Activated CD4-positive, alpha-beta T cell treated with anti-CD3 and anti-CD28 coated beads, Interleukin-2, amount 10 ng/mL, durations not matched to agents 24 days and 14 days (primary cell): ENCODE measurements around the gene SLCO3A1. TPM values are rescaled to one million over a fixed set of nuclear protein-coding genes. Genes with fewer than 3 reads are reported as not detected.

ENCODE experiments used
- DNase-seq: peaks from one replicate; pipeline ENCODE4 v3.0.0; 2022
- H3K27ac Mint-ChIP-seq: one replicate; pipeline ENCODE4 v1.8.0; 2022; ENCODE audit warnings: mild to moderate bottlenecking, mixed read lengths
- H3K27me3 Mint-ChIP-seq: one replicate; pipeline ENCODE4 v1.8.0; 2022; ENCODE audit warnings: mixed read lengths
- H3K36me3 Mint-ChIP-seq: one replicate; pipeline ENCODE4 v1.8.0; 2022; ENCODE audit warnings: low read depth, mild to moderate bottlenecking, mixed read lengths
- H3K4me1 Mint-ChIP-seq: one replicate; pipeline ENCODE4 v1.8.0; 2021; ENCODE audit warnings: mixed read lengths
- H3K4me3 Mint-ChIP-seq: one replicate; pipeline ENCODE4 v1.8.0; 2022; ENCODE audit warnings: mild to moderate bottlenecking, moderate library complexity, mixed read lengths
- H3K9me3 Mint-ChIP-seq: one replicate; pipeline ENCODE4 v1.8.0; 2021; ENCODE audit warnings: mixed read lengths
- intact Hi-C: fragments of 100-400 bp; cut with micrococcal nuclease; formaldehyde crosslinking; loops from one replicate; pipeline ENCODE4 v1.15.1; 2023
- total RNA-seq: library from RNA; stranded (reverse); gene quantifications from 2 replicates; pipeline ENCODE4 v1.2.3, GENCODE V29; 2022

SLCO3A1 gene
- total RNA-seq, 1 donor from 2014 or later: 16.3 TPM

GRCh38 chr15:92076541-92076940 is 223.0 kb downstream of the SLCO3A1 start:
- Mint-ChIP-seq H3K27ac (no peak overlapping the region), H3K4me1 (peaks cover 18% of the 10 kb centered on the region), H3K27me3 (no peaks in the 10 kb centered on the region), H3K36me3 (no peaks in the 10 kb centered on the region), H3K9me3 (no peaks in the 10 kb centered on the region), H3K4me3 (no peak overlapping the region)
- DNase-seq: no peak
- intact Hi-C loops: loop anchor here (2.0 kb wide), 1 partner anchor 774 kb away; no protein-coding TSS in a partner anchor

GRCh38 chr15:92077353-92078085 is 224.0 kb downstream of the SLCO3A1 start:
- Mint-ChIP-seq H3K27ac (no peak overlapping the region), H3K27me3 (no peaks in the 10 kb centered on the region), H3K4me1 (peaks cover 18% of the 10 kb centered on the region), H3K4me3 (no peak overlapping the region), H3K36me3 (no peaks in the 10 kb centered on the region), H3K9me3 (no peaks in the 10 kb centered on the region)
- DNase-seq: peak; percentile 89
- intact Hi-C loops: loop anchor here (1.0 to 2.0 kb wide), 3 partner anchors 191 to 775 kb away; no protein-coding TSS in a partner anchor

GRCh38 chr15:92078270-92078669 is 224.8 kb downstream of the SLCO3A1 start:
- Mint-ChIP-seq H3K4me3 (no peak overlapping the region), H3K9me3 (no peaks in the 10 kb centered on the region), H3K4me1 (peaks cover 18% of the 10 kb centered on the region), H3K27ac (no peak overlapping the region), H3K36me3 (no peaks in the 10 kb centered on the region), H3K27me3 (no peaks in the 10 kb centered on the region)
- intact Hi-C loops: no loop called here
- no peak for DNase-seq

GRCh38 chr15:92079047-92079446 is 225.5 kb downstream of the SLCO3A1 start:
- no peaks in the 10 kb centered on the region for H3K27me3 Mint-ChIP-seq
- H3K9me3 Mint-ChIP-seq: no peaks in the 10 kb centered on the region
- intact Hi-C loops: no loop called here
- H3K27ac Mint-ChIP-seq: no peak overlapping the region
- H3K4me1 Mint-ChIP-seq: peaks cover 18% of the 10 kb centered on the region
- H3K4me3 Mint-ChIP-seq: no peak overlapping the region
- peak; percentile 68 for DNase-seq
- no peaks in the 10 kb centered on the region for H3K36me3 Mint-ChIP-seq

GRCh38 chr15:92079647-92080255 is 226.2 kb downstream of the SLCO3A1 start:
- no peak overlapping the region for H3K4me3 Mint-ChIP-seq
- H3K27me3 Mint-ChIP-seq: no peaks in the 10 kb centered on the region
- no peaks in the 10 kb centered on the region for H3K36me3 Mint-ChIP-seq
- peaks cover 12% of the 10 kb centered on the region for H3K4me1 Mint-ChIP-seq
- no peaks in the 10 kb centered on the region for H3K9me3 Mint-ChIP-seq
- intact Hi-C loops: no loop called here
- H3K27ac Mint-ChIP-seq: no peak overlapping the region
- no peak for DNase-seq

GRCh38 chr15:92082006-92082843 is 228.7 kb downstream of the SLCO3A1 start:
- Mint-ChIP-seq H3K27me3 (no peaks in the 10 kb centered on the region), H3K27ac (no peak overlapping the region), H3K36me3 (no peaks in the 10 kb centered on the region), H3K4me3 (no peak overlapping the region), H3K9me3 (no peaks in the 10 kb centered on the region), H3K4me1 (peaks cover under 1% of the 10 kb centered on the region)
- intact Hi-C loops: loop anchor here (2.0 kb wide), 1 partner anchor 229 kb away; the partner anchor contains the start of gene SLCO3A1
- peak; percentile 84 for DNase-seq

- Mint-ChIP-seq H3K4me3 (no peak overlapping the region), H3K36me3 (no peaks in the 10 kb centered on the region), H3K4me1 (no peaks in the 10 kb centered on the region), H3K9me3 (no peaks in the 10 kb centered on the region), H3K27me3 (no peaks in the 10 kb centered on the region), H3K27ac (no peak overlapping the region)
- intact Hi-C loops: loop anchor here (2.0 kb wide), 1 partner anchor 230 kb away; the partner anchor contains the start of gene SLCO3A1
- no peak for DNase-seq
Measured at GRCh38 chr15:92083190-92083589, 229.7 kb downstream of the SLCO3A1 start.

GRCh38 chr15:92087211-92087610 is 233.7 kb downstream of the SLCO3A1 start:
- Mint-ChIP-seq H3K4me1 (no peaks in the 10 kb centered on the region), H3K27ac (no peak overlapping the region), H3K4me3 (no peak overlapping the region), H3K9me3 (no peaks in the 10 kb centered on the region), H3K36me3 (no peaks in the 10 kb centered on the region), H3K27me3 (no peaks in the 10 kb centered on the region)
- no peak for DNase-seq
- intact Hi-C loops: no loop called here

- intact Hi-C loops: no loop called here
- H3K27ac Mint-ChIP-seq: no peak overlapping the region
- peaks cover 21% of the 10 kb centered on the region for H3K4me1 Mint-ChIP-seq
- H3K4me3 Mint-ChIP-seq: no peak overlapping the region
- peak; percentile 67 for DNase-seq
- no peaks in the 10 kb centered on the region for H3K9me3 Mint-ChIP-seq
- peaks cover 5% of the 10 kb centered on the region for H3K36me3 Mint-ChIP-seq
- H3K27me3 Mint-ChIP-seq: no peaks in the 10 kb centered on the region
Measured at GRCh38 chr15:92091155-92091734, 237.7 kb downstream of the SLCO3A1 start.

- H3K27ac Mint-ChIP-seq: no peak overlapping the region
- H3K9me3 Mint-ChIP-seq: no peaks in the 10 kb centered on the region
- no peaks in the 10 kb centered on the region for H3K27me3 Mint-ChIP-seq
- H3K36me3 Mint-ChIP-seq: peaks cover 11% of the 10 kb centered on the region
- intact Hi-C loops: no loop called here
- no peak overlapping the region for H3K4me3 Mint-ChIP-seq
- no peak for DNase-seq
- peaks cover 26% of the 10 kb centered on the region for H3K4me1 Mint-ChIP-seq
Measured at GRCh38 chr15:92092289-92093105, 239.0 kb downstream of the SLCO3A1 start.

GRCh38 chr15:92095693-92096092 is 242.2 kb downstream of the SLCO3A1 start:
- H3K27ac Mint-ChIP-seq: peak overlapping the region; percentile 5
- peaks cover 36% of the 10 kb centered on the region for H3K4me1 Mint-ChIP-seq
- H3K9me3 Mint-ChIP-seq: no peaks in the 10 kb centered on the region
- H3K27me3 Mint-ChIP-seq: no peaks in the 10 kb centered on the region
- peak; percentile 70 for DNase-seq
- H3K4me3 Mint-ChIP-seq: peak overlapping the region; percentile 35
- peaks cover 14% of the 10 kb centered on the region for H3K36me3 Mint-ChIP-seq
- intact Hi-C loops: loop anchor here (2.0 kb wide), 1 partner anchor 131 kb away; no protein-coding TSS in a partner anchor

- no peak overlapping the region for H3K27ac Mint-ChIP-seq
- DNase-seq: peak; percentile 85
- H3K36me3 Mint-ChIP-seq: peaks cover 18% of the 10 kb centered on the region
- H3K4me3 Mint-ChIP-seq: peak overlapping the region; percentile 38
- H3K9me3 Mint-ChIP-seq: no peaks in the 10 kb centered on the region
- H3K4me1 Mint-ChIP-seq: peaks cover 45% of the 10 kb centered on the region
- H3K27me3 Mint-ChIP-seq: no peaks in the 10 kb centered on the region
- intact Hi-C loops: loop anchor here (1.0 to 2.0 kb wide), 2 partner anchors 129 to 617 kb away; no protein-coding TSS in a partner anchor
Measured at GRCh38 chr15:92097474-92098178, 244.1 kb downstream of the SLCO3A1 start.
